Measurements from ENCODE around the gene IGSF23. TPM values are rescaled to one million over a fixed set of nuclear protein-coding genes. Genes with fewer than 3 reads are reported as not detected.

Gene IGSF23
- total and polyA plus RNA-seq, 4 donors = 0.18 to 8.4 TPM; not detected in 2

- ATAC-seq (ENCODE audit: low FRiP score) = no peak
- 22 to 67% methylated on average over 31 of the region's 31 CpGs for WGBS, 2 donors
- Histone ChIP-seq H3K36me3 (ENCODE audit: control insufficient read depth in 1 of 2, insufficient read depth in 2 of 2, low read length in 1 of 2) (peaks cover 0 to 9% of the 10 kb centered on the region in 2 donors), H3K9me3 (ENCODE audit: control insufficient read depth, low read length) (no peaks in the 10 kb centered on the region), H3K27me3 (ENCODE audit: control insufficient read depth in 1 of 2, insufficient read depth in 2 of 2, low read length in 1 of 2) (no peaks in the 10 kb centered on the region), H3K4me1 (ENCODE audit: control insufficient read depth in 1 of 2, insufficient read depth in 2 of 2, low read length in 2 of 2) (no peaks in the 10 kb centered on the region), H3K27ac (ENCODE audit: low read depth in 1 of 2, low read length in 2 of 2) (no peak overlapping the region), H3K4me3 (ENCODE audit: low read length in 2 of 2) (no peak overlapping the region)
- intact Hi-C loops (cut with DNase I) = no loop called here
- DNase-seq = peak; percentile 52 to 73
Observed at GRCh38 chr19:44647144-44647543, 33.8 kb downstream of the IGSF23 start.

DNA sequence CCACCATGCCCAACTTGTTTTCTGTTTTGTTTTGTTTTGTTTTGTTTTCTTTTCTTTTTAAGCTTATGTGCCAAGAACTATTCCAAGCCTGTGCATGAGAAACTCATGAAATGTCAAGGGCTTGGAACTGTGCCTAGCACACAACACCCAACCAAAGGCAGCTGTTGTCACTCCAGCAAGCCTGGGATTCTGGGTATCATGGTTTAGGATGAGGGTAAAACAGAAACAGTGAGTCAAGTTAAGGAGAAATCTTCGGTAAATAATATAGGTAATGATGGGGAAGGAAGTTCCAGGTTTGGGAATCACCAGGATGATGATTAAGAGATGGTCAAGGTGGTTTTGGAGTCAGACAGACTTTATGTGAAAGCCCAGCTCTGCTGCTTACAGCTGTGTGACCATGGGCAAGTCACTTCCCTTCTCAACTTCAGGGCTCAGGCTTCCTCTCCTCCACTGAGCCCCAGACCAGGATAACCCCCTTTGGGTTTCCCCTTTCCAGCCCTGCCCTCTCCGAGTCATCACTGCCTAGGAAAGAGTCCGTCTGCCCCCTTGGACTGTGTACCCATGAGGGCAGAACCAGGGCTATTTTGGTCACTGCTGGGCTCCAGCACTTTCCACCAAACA lies 35.4 kb downstream of the IGSF23 start:
- DNase-seq = peak; percentile 46 to 67
- H3K27me3 ChIP-seq (ENCODE audit: control insufficient read depth in 1 of 2, insufficient read depth in 2 of 2, low read length in 1 of 2) = no peaks in the 10 kb centered on the region
- no peak for ATAC-seq (ENCODE audit: low FRiP score)
- intact Hi-C loops (cut with DNase I) = no loop called here
- H3K4me3 ChIP-seq (ENCODE audit: low read length in 2 of 2) = no peak overlapping the region
- H3K36me3 ChIP-seq (ENCODE audit: control insufficient read depth in 1 of 2, insufficient read depth in 2 of 2, low read length in 1 of 2) = peaks cover 0 to 9% of the 10 kb centered on the region in 2 donors
- H3K4me1 ChIP-seq (ENCODE audit: control insufficient read depth in 1 of 2, insufficient read depth in 2 of 2, low read length in 2 of 2) = no peaks in the 10 kb centered on the region
- WGBS, 2 donors = 34 to 54% methylated on average over 3 of the region's 3 CpGs
- no peaks in the 10 kb centered on the region for H3K9me3 ChIP-seq (ENCODE audit: control insufficient read depth, low read length)
- H3K27ac ChIP-seq (ENCODE audit: low read depth in 1 of 2, low read length in 2 of 2) = no peak overlapping the region

- WGBS, 2 donors = 86 to 91% methylated on average over 15 of the region's 15 CpGs
- Histone ChIP-seq H3K27me3 (ENCODE audit: control insufficient read depth in 1 of 2, insufficient read depth in 2 of 2, low read length in 1 of 2) (no peaks in the 10 kb centered on the region), H3K4me1 (ENCODE audit: control insufficient read depth in 1 of 2, insufficient read depth in 2 of 2, low read length in 2 of 2) (no peaks in the 10 kb centered on the region), H3K36me3 (ENCODE audit: control insufficient read depth in 1 of 2, insufficient read depth in 2 of 2, low read length in 1 of 2) (peaks cover 0 to 9% of the 10 kb centered on the region in 2 donors), H3K4me3 (ENCODE audit: low read length in 2 of 2) (no peak overlapping the region), H3K9me3 (ENCODE audit: control insufficient read depth, low read length) (no peaks in the 10 kb centered on the region), H3K27ac (ENCODE audit: low read depth in 1 of 2, low read length in 2 of 2) (no peak overlapping the region)
- intact Hi-C loops (cut with DNase I) = no loop called here
- peak in 1 of 2 donors; percentile 35 for DNase-seq
- no peak for ATAC-seq (ENCODE audit: low FRiP score)
Observed at GRCh38 chr19:44649578-44650145, 36.3 kb downstream of the IGSF23 start.

GRCh38 chr19:44653343-44653742 lies 40.0 kb downstream of the IGSF23 start:
- intact Hi-C loops (cut with DNase I) = no loop called here
- DNase-seq = peak in 1 of 2 donors; percentile 24

GRCh38 chr19:44653977-44654774 lies 40.8 kb downstream of the IGSF23 start:
- intact Hi-C loops (cut with DNase I) = no loop called here
- Histone ChIP-seq H3K27ac (ENCODE audit: low read depth in 1 of 2, low read length in 2 of 2) (no peak overlapping the region), H3K9me3 (ENCODE audit: control insufficient read depth, low read length) (no peaks in the 10 kb centered on the region), H3K27me3 (ENCODE audit: control insufficient read depth in 1 of 2, insufficient read depth in 2 of 2, low read length in 1 of 2) (no peaks in the 10 kb centered on the region), H3K36me3 (ENCODE audit: control insufficient read depth in 1 of 2, insufficient read depth in 2 of 2, low read length in 1 of 2) (peaks cover 0 to 11% of the 10 kb centered on the region in 2 donors), H3K4me1 (ENCODE audit: control insufficient read depth in 1 of 2, insufficient read depth in 2 of 2, low read length in 2 of 2) (no peaks in the 10 kb centered on the region), H3K4me3 (ENCODE audit: low read length in 2 of 2) (no peak overlapping the region)
- WGBS, 2 donors = 54 to 60% methylated on average over 15 to 16 of the region's 16 CpGs
- DNase-seq (peak; percentile 89), ATAC-seq (ENCODE audit: low FRiP score) (peak; percentile 77)

More at GRCh38 chr19:44653343-44653742, 40.0 kb downstream of the IGSF23 start:
- Histone ChIP-seq H3K36me3 (ENCODE audit: control insufficient read depth in 1 of 2, insufficient read depth in 2 of 2, low read length in 1 of 2) (peaks cover 0 to 9% of the 10 kb centered on the region in 2 donors), H3K27ac (ENCODE audit: low read depth in 1 of 2, low read length in 2 of 2) (no peak overlapping the region), H3K9me3 (ENCODE audit: control insufficient read depth, low read length) (no peaks in the 10 kb centered on the region), H3K27me3 (ENCODE audit: control insufficient read depth in 1 of 2, insufficient read depth in 2 of 2, low read length in 1 of 2) (no peaks in the 10 kb centered on the region), H3K4me3 (ENCODE audit: low read length in 2 of 2) (no peak overlapping the region), H3K4me1 (ENCODE audit: control insufficient read depth in 1 of 2, insufficient read depth in 2 of 2, low read length in 2 of 2) (no peaks in the 10 kb centered on the region)
- 94 to 95% methylated on average over 5 of the region's 5 CpGs for WGBS, 2 donors
- ATAC-seq (ENCODE audit: low FRiP score) = no peak

DNA sequence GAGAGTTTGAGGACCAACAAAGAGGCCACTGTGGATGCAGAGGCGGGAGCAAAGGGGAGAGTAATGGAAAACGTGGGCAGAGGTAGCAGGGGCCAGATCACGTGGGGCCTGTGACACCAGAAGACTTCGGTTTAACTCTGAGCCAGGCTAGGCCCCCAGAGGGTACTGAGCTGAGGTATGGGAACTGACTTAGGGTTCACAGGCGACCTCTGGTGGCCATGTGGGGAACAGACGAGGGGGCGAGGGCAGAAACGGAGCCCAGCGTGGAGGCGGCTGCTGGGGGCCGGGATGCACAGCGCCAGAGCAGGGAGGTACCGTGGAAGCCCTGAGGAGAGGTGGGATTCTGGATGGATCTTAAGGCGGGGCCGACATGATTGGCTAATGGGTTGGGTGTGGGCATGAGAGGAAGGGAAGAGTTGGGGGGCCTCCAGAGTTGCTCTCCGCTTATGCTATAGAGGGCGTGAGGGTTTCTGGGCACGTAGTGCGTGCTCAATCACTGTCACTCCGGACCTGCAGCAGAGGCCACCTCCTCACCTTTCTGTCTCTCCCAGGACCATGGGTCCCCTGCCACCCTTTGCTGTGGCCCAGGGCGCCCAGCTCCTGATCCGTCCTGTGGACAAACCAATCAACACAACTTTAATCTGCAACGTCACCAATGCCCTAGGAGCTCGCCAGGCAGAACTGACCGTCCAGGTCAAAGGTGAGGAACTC lies 44.0 kb downstream of the IGSF23 start:
- ATAC-seq (ENCODE audit: low FRiP score) = peak; percentile 73
- peak; percentile 77 to 89 for DNase-seq

DNA sequence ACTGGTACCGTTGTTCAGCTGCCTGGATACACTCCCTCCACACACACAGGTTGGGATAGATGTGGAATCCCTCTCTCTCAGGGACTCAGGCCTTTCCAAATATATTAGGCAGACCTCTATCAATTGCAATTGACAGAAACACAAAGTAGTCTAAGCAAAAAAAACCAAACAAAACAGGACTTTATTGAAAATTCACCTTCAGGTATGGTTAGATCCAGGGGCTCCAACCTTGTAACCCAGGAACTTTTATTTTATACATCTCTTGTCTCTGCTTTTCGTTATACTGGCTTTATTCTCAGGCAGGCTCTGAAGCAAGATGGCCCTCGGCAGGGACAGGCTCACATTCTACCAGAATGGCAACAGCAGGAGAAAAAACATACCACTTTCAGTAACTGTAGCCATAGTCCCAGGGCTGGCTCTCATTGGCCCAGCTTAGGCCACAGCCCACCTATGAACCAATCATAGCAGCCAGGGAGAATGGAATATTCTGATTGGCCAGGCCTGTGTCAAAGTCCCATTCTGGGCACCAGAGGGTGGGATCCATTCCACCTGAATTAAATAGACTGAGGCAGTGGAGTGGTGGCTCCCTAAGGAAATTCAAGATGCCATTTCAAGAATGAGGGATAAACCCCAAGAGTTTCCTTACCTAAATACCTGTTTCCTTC lies 44.8 kb downstream of the IGSF23 start:
- DNase-seq (no peak), ATAC-seq (ENCODE audit: low FRiP score) (no peak)
- intact Hi-C loops (cut with DNase I) = no loop called here
- Histone ChIP-seq H3K27ac (ENCODE audit: low read depth in 1 of 2, low read length in 2 of 2) (no peak overlapping the region), H3K4me1 (ENCODE audit: control insufficient read depth in 1 of 2, insufficient read depth in 2 of 2, low read length in 2 of 2) (no peaks in the 10 kb centered on the region), H3K4me3 (ENCODE audit: low read length in 2 of 2) (no peak overlapping the region), H3K27me3 (ENCODE audit: control insufficient read depth in 1 of 2, insufficient read depth in 2 of 2, low read length in 1 of 2) (no peaks in the 10 kb centered on the region), H3K36me3 (ENCODE audit: control insufficient read depth in 1 of 2, insufficient read depth in 2 of 2, low read length in 1 of 2) (peaks cover 3 to 8% of the 10 kb centered on the region in 2 donors), H3K9me3 (ENCODE audit: control insufficient read depth, low read length) (no peaks in the 10 kb centered on the region)
- 93 to 94% methylated on average over 3 of the region's 3 CpGs for WGBS, 2 donors

More for the DNA sequence above, 44.0 kb downstream of the IGSF23 start:
- Histone ChIP-seq H3K4me3 (ENCODE audit: low read length in 2 of 2) (no peak overlapping the region), H3K9me3 (ENCODE audit: control insufficient read depth, low read length) (no peaks in the 10 kb centered on the region), H3K27me3 (ENCODE audit: control insufficient read depth in 1 of 2, insufficient read depth in 2 of 2, low read length in 1 of 2) (no peaks in the 10 kb centered on the region), H3K36me3 (ENCODE audit: control insufficient read depth in 1 of 2, insufficient read depth in 2 of 2, low read length in 1 of 2) (peaks cover 3 to 7% of the 10 kb centered on the region in 2 donors), H3K4me1 (ENCODE audit: control insufficient read depth in 1 of 2, insufficient read depth in 2 of 2, low read length in 2 of 2) (no peaks in the 10 kb centered on the region), H3K27ac (ENCODE audit: low read depth in 1 of 2, low read length in 2 of 2) (no peak overlapping the region)
- 39% methylated on average over 25 of the region's 25 CpGs for WGBS, 2 donors
- intact Hi-C loops (cut with DNase I) = loop anchor here (2.0 kb wide), 1 partner anchor 87 kb away; no protein-coding TSS in a partner anchor

DNA sequence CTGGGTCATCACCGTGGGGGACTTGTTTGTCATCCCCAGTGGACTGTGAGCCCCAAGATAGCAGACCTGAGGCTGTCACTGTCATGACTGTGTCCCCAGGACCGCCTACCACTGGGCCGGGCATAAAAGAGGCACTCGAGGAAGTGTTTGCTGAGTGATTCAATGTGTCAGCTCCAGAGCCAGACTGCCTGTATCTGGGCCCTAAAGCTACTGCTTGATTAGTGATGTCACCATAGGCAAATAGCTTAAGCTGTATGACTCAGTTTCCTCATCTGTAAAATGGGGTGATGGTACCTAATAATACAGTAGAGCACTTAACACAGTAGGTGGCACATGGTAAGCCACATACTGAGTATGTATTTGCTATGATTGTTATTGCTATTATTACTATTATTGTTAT lies 46.7 kb downstream of the IGSF23 start:
- peaks cover 3 to 8% of the 10 kb centered on the region in 2 donors for H3K36me3 ChIP-seq (ENCODE audit: control insufficient read depth in 1 of 2, insufficient read depth in 2 of 2, low read length in 1 of 2)
- 89 to 90% methylated on average over 4 of the region's 4 CpGs for WGBS, 2 donors

More for the DNA sequence above, 46.7 kb downstream of the IGSF23 start:
- Histone ChIP-seq H3K27ac (ENCODE audit: low read depth in 1 of 2, low read length in 2 of 2) (no peak overlapping the region), H3K4me1 (ENCODE audit: control insufficient read depth in 1 of 2, insufficient read depth in 2 of 2, low read length in 2 of 2) (no peaks in the 10 kb centered on the region), H3K27me3 (ENCODE audit: control insufficient read depth in 1 of 2, insufficient read depth in 2 of 2, low read length in 1 of 2) (no peaks in the 10 kb centered on the region), H3K4me3 (ENCODE audit: low read length in 2 of 2) (no peak overlapping the region), H3K9me3 (ENCODE audit: control insufficient read depth, low read length) (no peaks in the 10 kb centered on the region)
- ATAC-seq (ENCODE audit: low FRiP score) (no peak), DNase-seq (no peak)
- intact Hi-C loops (cut with DNase I) = no loop called here

Data from aorta (tissue), 5 donors.